HG02623 (cell line): Measurements from ENCODE around the gene PSME3IP1.
"Not testable (repeated sequence)": the region's sequence is repeated elsewhere in the genome, so short reads cannot be mapped to it uniquely, and the experiment has no call there.

Experiments used
- ATAC-seq: cut with Tn5 transposase; IDR thresholded peaks from one replicate; pipeline ENCODE4 v1.9.1; 2021; ENCODE audit warnings: moderate library complexity; ENCODE audit not compliant: unreplicated experiment

PSME3IP1 gene

GRCh38 chr16:57200321-57200720, 14.5 kb upstream of the PSME3IP1 start:
- not testable (repeated sequence) for ATAC-seq

GRCh38 chr16:57196753-57197152, 10.9 kb upstream of the PSME3IP1 start:
- ATAC-seq = no peak

- no peak for ATAC-seq
Observed at GRCh38 chr16:57196286-57196685, 10.4 kb upstream of the PSME3IP1 start.

- no peak for ATAC-seq
Observed at GRCh38 chr16:57194512-57194911, 8.7 kb upstream of the PSME3IP1 start.

GRCh38 chr16:57192720-57193486, 7.1 kb upstream of the PSME3IP1 start:
- ATAC-seq = no peak

GRCh38 chr16:57192146-57192545, 6.3 kb upstream of the PSME3IP1 start:
- ATAC-seq = no peak

- ATAC-seq = no peak
Observed at GRCh38 chr16:57191056-57191571, 5.3 kb upstream of the PSME3IP1 start.

GRCh38 chr16:57190136-57190535, 4.3 kb upstream of the PSME3IP1 start:
- no peak for ATAC-seq

GRCh38 chr16:57189527-57189926, 3.7 kb upstream of the PSME3IP1 start:
- ATAC-seq = not testable (repeated sequence)

GRCh38 chr16:57188711-57189002, 2.8 kb upstream of the PSME3IP1 start:
- no peak for ATAC-seq

GRCh38 chr16:57187902-57188710, 2.3 kb upstream of the PSME3IP1 start:
- not testable (repeated sequence) for ATAC-seq

- ATAC-seq = no peak
Observed at GRCh38 chr16:57186872-57187854, 1.3 kb upstream of the PSME3IP1 start.

GRCh38 chr16:57185446-57185944, 344 bp downstream of the PSME3IP1 start:
- ATAC-seq = peak; percentile 25

- ATAC-seq = no peak
Observed at GRCh38 chr16:57184887-57185445, 873 bp downstream of the PSME3IP1 start.

- ATAC-seq = no peak
Observed at GRCh38 chr16:57184113-57184512, 1.7 kb downstream of the PSME3IP1 start.

GRCh38 chr16:57179215-57179828, 6.5 kb downstream of the PSME3IP1 start:
- no peak for ATAC-seq

- no peak for ATAC-seq
Observed at GRCh38 chr16:57178793-57179212, 7.0 kb downstream of the PSME3IP1 start.

GRCh38 chr16:57178196-57178595, 7.6 kb downstream of the PSME3IP1 start:
- no peak for ATAC-seq

GRCh38 chr16:57175896-57176295, 9.9 kb downstream of the PSME3IP1 start:
- no peak for ATAC-seq

GRCh38 chr16:57172721-57173290, 13.0 kb downstream of the PSME3IP1 start:
- ATAC-seq = no peak
